Stimulated activated CD8-positive, alpha-beta memory T cell treated with anti-CD3 and anti-CD28 coated beads, Interleukin-15, amount 100 ng/mL, for 1 hour (primary cell): ENCODE data around the gene HTR3C.
"Not testable (repeated sequence)": the region's sequence is repeated elsewhere in the genome, so short reads cannot be mapped to it uniquely, and the experiment has no call there.

Source experiments
- DNase-seq: peaks from one replicate; pipeline ENCODE4 v3.0.0-alpha.2; 2020; ENCODE audit warnings: low read depth

Gene HTR3C, protein sequence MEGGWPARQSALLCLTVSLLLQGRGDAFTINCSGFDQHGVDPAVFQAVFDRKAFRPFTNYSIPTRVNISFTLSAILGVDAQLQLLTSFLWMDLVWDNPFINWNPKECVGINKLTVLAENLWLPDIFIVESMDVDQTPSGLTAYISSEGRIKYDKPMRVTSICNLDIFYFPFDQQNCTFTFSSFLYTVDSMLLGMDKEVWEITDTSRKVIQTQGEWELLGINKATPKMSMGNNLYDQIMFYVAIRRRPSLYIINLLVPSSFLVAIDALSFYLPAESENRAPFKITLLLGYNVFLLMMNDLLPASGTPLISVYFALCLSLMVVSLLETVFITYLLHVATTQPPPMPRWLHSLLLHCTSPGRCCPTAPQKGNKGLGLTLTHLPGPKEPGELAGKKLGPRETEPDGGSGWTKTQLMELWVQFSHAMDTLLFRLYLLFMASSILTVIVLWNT

DNA sequence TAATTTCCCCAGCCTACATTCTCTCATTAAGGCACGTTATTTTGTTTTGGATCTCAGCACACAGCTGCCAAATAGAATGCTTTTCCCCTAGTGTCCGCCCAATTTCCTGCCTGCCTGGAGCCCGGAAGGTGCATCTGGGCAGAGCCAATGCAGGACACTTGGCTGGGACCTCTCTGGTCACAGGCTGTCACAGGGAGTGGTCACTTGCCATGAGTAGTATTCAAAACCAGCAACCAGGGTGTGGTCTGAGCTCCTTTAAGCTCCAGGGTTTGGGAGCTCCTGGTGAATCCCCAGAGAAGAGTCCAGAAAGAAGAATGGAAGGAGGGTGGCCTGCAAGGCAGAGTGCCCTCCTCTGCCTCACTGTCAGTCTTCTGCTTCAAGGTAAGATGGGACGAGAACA, at the start of gene HTR3C:
Gene HTR3C (plus strand): TSS at position 281 of the 400 bp plus-strand sequence. CDS start 34 bp downstream, at position 315.
- no peak for DNase-seq

DNA sequence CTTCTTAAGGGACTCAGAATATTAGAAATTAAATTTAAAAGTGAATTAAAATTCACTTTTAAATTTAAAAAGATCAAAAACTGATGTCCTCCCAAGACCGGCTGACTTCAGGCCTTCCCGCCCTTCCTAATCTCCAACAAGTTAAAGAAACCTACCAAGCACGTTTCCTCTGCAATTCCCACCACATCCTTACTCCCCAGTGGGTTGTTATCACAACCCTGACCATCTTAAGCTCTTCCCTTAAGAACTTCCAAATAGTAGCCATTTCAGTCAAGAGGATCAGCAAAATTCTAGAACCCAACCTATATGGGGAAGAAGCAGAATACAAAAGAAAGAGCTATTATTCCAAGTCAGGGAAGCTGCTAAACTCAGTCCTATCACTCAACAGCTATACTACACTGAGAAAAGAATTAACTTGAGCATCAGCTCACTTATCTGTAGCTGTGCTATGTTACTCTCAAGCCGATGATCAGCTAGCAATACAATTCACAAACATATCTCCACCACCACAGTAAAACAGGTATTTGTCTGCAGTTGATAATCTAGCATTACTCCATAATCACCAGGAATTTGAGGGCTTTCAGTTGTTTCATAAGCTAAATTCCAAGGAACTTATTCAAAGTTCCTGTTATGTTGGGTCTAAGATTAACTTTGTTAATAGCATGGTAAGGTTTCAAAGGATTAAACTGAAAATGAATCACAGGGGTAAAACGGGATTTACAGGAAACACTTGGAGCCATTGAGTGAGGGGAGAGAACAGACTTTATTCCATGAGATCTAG, 49.5 kb upstream of the HTR3C start:
- no peak for DNase-seq

GRCh38 chr3:184004476-184004875, 48.4 kb upstream of the HTR3C start:
- DNase-seq: no peak

GRCh38 chr3:184005941-184006507, 46.8 kb upstream of the HTR3C start:
- no peak for DNase-seq

DNA sequence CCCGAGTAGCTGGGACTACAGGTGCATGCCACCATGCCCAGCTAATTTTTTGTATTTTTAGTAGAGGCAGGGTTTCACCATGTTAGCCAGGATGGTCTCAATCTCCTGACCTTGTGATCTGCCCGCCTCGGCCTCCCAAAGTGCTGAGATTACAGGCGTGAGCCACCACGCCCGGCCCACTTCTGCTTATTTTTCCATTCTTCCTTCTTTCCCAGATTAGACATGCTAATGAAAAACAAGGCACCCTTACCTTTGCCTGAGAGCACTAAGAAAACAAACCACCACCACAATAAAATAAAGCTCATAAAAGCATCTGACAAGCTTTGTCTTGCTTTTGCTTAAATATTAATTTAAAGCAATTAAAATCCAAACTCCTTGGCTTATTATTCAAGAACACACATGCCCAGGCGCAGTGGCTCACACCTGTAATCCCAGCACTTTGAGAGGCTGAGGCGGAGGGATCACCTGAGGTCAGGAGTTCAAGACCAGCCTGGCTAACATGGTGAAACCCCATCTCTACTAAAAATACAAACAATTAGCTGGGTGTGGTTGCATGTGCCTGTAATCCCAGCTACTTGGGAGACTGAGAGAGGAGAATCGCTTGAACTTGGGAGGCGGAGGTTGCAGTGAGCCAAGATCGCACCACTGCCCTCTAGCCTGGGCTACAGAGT, 45.6 kb upstream of the HTR3C start:
- DNase-seq: not testable (repeated sequence)

DNA sequence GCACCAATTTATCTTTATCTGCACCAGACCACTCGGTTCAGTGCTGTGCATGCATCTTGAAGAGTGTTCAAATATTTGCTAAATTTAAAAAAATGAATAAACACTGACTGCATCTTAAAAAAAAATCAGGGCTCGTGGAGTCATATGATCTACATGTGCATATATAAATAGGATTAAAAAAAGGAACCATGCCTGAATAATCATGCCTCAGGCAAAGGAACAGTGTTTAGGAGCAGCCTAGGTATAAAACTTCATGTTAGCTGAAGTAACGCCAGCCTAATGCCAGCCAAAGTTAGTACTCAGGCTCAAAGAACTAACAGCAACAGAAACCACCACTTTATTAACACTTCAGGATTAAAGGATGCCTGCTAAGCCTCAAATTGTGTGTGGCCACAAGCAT, 44.7 kb upstream of the HTR3C start:
- DNase-seq: no peak

DNA sequence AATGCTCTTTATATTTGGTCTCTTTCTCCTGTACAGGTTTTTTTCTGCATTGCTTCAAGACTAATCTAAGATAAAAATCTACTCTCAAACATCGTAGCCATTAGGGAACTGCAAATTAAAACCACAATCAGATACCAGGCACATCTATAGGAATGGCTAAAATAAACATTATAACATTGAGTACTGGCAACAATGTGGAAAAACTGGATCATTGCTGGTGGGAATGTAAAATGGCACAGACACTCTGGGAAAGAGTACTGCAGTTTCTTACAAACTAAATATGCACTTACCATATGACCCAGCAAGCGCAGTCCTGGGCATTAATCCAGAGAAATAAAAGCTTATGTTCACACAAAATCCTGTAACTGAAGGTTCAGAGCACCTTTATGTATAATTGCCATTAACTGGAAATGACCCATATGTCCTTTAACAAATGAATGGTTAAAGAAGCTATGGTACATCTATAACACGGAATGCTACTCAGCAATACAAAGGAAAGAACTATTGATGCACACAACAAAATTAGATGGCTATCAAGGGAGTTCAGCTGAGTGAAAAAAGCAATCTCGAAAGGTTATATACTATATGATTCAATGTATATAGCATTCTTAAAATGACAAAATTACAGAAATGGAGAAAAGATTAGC, 41.5 kb upstream of the HTR3C start:
- no peak for DNase-seq

DNA sequence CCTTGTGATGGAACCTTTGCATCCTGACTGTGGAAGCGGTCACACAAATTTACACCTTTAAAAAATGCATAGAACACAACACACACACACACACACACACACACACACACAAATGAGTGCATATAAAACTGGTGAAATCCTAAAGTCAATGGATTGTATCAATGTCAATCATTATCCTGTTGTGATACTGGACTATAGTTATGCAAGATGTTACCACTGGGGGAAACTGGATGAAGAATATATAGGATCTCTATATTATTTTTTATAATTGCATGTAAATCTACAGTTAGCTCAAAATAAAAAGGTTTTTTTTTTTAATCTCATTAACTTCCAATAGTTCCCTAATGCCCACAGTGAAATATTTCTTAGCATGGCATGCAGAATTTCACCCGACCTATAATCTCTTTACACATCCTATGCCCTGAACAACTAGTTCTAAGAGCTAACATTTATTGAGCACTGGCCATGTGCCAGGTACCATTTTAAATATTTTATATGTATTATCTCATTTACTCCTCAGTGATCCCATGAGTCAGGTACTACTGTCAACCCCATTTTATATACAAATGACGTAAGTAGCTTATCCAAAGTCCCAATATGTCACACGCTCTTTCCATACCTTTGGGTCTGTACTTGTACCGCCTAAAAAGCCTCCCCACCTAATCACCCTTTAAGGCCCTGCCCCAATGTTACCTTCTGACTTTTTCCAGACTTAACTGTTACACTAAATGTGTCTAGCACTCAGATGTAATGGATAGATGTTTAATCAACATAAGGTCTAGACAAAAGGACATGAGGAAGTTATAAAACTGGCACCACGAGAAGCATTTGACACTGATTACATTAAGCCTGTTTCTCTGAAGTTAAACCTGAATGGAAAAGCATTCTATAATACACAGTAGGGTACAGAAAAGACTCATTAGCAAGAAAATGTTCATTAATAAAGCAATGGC, 40.6 kb upstream of the HTR3C start:
- no peak for DNase-seq

- no peak for DNase-seq
Measured at GRCh38 chr3:184015381-184016019, 37.3 kb upstream of the HTR3C start.

- no peak for DNase-seq
Measured at GRCh38 chr3:184016169-184016570, 36.7 kb upstream of the HTR3C start.

- DNase-seq: peak; percentile 3
Measured at GRCh38 chr3:184016811-184017671, 35.8 kb upstream of the HTR3C start.

- peak; percentile 66 for DNase-seq
Measured at GRCh38 chr3:184017672-184018423, 35.0 kb upstream of the HTR3C start, which contains the start of gene ABCC5. Gene ABCC5 (minus strand): TSS chr3:184017884. CDS start chr3:184014392, 3,492 bp downstream.

GRCh38 chr3:184018424-184018973, 34.3 kb upstream of the HTR3C start:
- DNase-seq: no peak

DNA sequence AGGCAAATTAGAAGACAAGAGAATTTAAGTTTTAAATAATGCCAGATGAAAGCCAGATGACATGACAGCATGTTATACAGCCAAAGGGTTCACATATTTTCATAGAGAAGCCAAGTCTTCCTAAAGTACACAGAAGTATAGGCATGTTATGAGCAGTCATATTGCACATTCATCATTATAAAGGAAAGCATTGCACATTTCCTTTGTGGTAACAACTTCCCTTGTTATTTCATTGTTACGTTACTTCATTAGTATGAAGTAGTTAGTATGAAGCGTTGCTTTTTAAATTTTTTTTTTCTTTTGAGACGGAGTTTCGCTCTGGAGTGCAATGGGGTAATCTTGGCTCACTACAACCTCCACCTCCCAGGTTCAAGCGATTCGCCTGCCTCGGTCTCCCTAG, 30.5 kb upstream of the HTR3C start:
- no peak for DNase-seq

GRCh38 chr3:184025256-184025655, 27.6 kb upstream of the HTR3C start:
- DNase-seq: not testable (repeated sequence)

GRCh38 chr3:184028275-184028890, 24.5 kb upstream of the HTR3C start:
- DNase-seq: not testable (repeated sequence)

DNA sequence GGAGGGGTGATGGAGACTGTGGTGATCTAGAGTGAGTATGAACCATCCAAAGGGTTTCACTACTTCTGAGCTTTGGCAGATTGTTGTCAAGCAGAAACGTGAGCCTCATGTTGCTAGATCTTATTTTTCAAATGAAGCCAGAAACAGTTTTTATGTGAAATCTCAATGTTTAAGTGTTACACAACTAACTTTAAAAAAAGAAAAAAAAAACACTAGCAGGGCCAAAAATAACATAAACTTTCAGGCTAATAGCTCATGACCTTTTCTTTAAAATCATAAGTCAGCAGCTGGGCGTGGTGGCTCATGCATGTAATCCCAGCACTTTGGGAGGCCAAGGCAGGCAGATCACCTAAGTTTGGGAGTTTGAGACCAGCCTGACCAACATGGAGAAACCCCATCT, 23.4 kb upstream of the HTR3C start:
- DNase-seq: no peak
